HG03039 (cell line): Measurements from ENCODE around the gene COL5A3.

Experiments
- ATAC-seq: cut with Tn5 transposase; IDR thresholded peaks from one replicate; pipeline ENCODE4 v1.9.1; 2021; ENCODE audit warnings: mild to moderate bottlenecking, moderate library complexity; ENCODE audit not compliant: unreplicated experiment

The COL5A3 gene

GRCh38 chr19:10011974-10012373 is 1.7 kb upstream of the COL5A3 start:
- no peak for ATAC-seq

- no peak for ATAC-seq
These were observed 635 bp upstream of the COL5A3 start for GRCh38 chr19:10010939-10011338.

GRCh38 chr19:10009714-10010224 is 535 bp downstream of the COL5A3 start:
- no peak for ATAC-seq

GRCh38 chr19:10008184-10008765 is 2.0 kb downstream of the COL5A3 start:
- no peak for ATAC-seq

- no peak for ATAC-seq
These were observed 2.7 kb downstream of the COL5A3 start for GRCh38 chr19:10007371-10008183.

- ATAC-seq = no peak
These were observed 3.5 kb downstream of the COL5A3 start for GRCh38 chr19:10006752-10007323.

GRCh38 chr19:10006335-10006708 is 4.0 kb downstream of the COL5A3 start:
- no peak for ATAC-seq

- no peak for ATAC-seq
These were observed 4.5 kb downstream of the COL5A3 start for GRCh38 chr19:10005632-10006334.

GRCh38 chr19:10004617-10005016 is 5.7 kb downstream of the COL5A3 start:
- no peak for ATAC-seq

- ATAC-seq = no peak
These were observed 7.0 kb downstream of the COL5A3 start for GRCh38 chr19:10003271-10003670.

GRCh38 chr19:10001899-10002298 is 8.4 kb downstream of the COL5A3 start:
- no peak for ATAC-seq

GRCh38 chr19:10000171-10000826 is 10.0 kb downstream of the COL5A3 start:
- ATAC-seq = no peak

- ATAC-seq = no peak
These were observed 13.8 kb downstream of the COL5A3 start for GRCh38 chr19:9996541-9996940.

- no peak for ATAC-seq
These were observed 14.3 kb downstream of the COL5A3 start for GRCh38 chr19:9995999-9996398.

GRCh38 chr19:9995084-9995483 is 15.2 kb downstream of the COL5A3 start:
- ATAC-seq = no peak

GRCh38 chr19:9991425-9992191 is 18.7 kb downstream of the COL5A3 start:
- no peak for ATAC-seq

- no peak for ATAC-seq
These were observed 20.8 kb downstream of the COL5A3 start for GRCh38 chr19:9989504-9989903.

GRCh38 chr19:9986787-9987281 is 23.5 kb downstream of the COL5A3 start:
- no peak for ATAC-seq

GRCh38 chr19:9981406-9982260 is 28.7 kb downstream of the COL5A3 start:
- ATAC-seq = no peak
